Suprapubic skin (tissue), 3 donors: ENCODE results near the gene SMIM24.

Experiments
- EP300 ChIP-seq: sonication (generic); formaldehyde crosslinking; IDR thresholded peaks from one replicate; pipeline ENCODE4 v1.6.1; 2017; ENCODE audit warnings: antibody characterized with exemption
- POLR2A ChIP-seq, 2 donors: fragments of 450-650 bp; IDR thresholded peaks; one replicate each; pipeline ENCODE4 v1.6.1; 2017; ENCODE audit warnings: antibody characterized with exemption in 2 of 2, mild to moderate bottlenecking in 2 of 2, moderate library complexity in 2 of 2
- TF ChIP-seq, protein P1 (sequence below), 2 donors: fragments of 200-600 bp in 1 of 2; fragments of 450-650 bp in 1 of 2; sonication (generic) in 1 of 2; IDR thresholded peaks; one replicate each; pipeline ENCODE4 v1.5.1; 2016 to 2019; ENCODE audit warnings: antibody characterized with exemption in 2 of 2, mild to moderate bottlenecking in 1 of 2, moderate library complexity in 1 of 2

- TF ChIP-seq, protein P1, sequence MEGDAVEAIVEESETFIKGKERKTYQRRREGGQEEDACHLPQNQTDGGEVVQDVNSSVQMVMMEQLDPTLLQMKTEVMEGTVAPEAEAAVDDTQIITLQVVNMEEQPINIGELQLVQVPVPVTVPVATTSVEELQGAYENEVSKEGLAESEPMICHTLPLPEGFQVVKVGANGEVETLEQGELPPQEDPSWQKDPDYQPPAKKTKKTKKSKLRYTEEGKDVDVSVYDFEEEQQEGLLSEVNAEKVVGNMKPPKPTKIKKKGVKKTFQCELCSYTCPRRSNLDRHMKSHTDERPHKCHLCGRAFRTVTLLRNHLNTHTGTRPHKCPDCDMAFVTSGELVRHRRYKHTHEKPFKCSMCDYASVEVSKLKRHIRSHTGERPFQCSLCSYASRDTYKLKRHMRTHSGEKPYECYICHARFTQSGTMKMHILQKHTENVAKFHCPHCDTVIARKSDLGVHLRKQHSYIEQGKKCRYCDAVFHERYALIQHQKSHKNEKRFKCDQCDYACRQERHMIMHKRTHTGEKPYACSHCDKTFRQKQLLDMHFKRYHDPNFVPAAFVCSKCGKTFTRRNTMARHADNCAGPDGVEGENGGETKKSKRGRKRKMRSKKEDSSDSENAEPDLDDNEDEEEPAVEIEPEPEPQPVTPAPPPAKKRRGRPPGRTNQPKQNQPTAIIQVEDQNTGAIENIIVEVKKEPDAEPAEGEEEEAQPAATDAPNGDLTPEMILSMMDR (IDR thresholded peaks at IDR 0.05), result no peak
- TF ChIP-seq POLR2A (IDR thresholded peaks at IDR 0.05) (no peak), EP300 (no peak)
Measured at GRCh38 chr19:3458229-3459088, 21.9 kb downstream of the SMIM24 start.
